OCI-LY7 (cell line): ENCODE data around the gene ATP5MC2. TPM values are rescaled to one million over a fixed set of nuclear protein-coding genes. Genes with fewer than 3 reads are reported as not detected.

Experiments
- BruUV-seq: library from RNA; stranded (reverse); fragments of 400-500 nt; replicated peaks from 2 replicates; lab custom pipeline; 2021; lab: Mats Ljungman, UMichigan
- CTCF ChIA-PET: fragments of 300-600 bp; sonication (Branson Sonifier 250); formaldehyde crosslinking; loops from one replicate; lab custom pipeline; 2022; ENCODE audit warnings: antibody characterized with exemption; ENCODE audit not compliant: unreplicated experiment; lab: Charles Lee
- POLR2A ChIA-PET: fragments of 300-600 bp; sonication (Branson Sonifier 250); formaldehyde crosslinking; loops from one replicate; lab custom pipeline; 2022; ENCODE audit warnings: antibody characterized with exemption; lab: Charles Lee
- DNase-seq: peaks from one replicate; pipeline ENCODE4 v3.0.0-alpha.2; 2015; ENCODE audit warnings: low spot score
- H2AFZ ChIP-seq: fragments of 200-600 bp; sonication (generic), shearing (Covaris generic); 2 replicates; pipeline ENCODE4 v1.6.1; 2014; ENCODE audit warnings: mild to moderate bottlenecking, antibody characterized with exemption, low read length, moderate library complexity
- H3K27ac ChIP-seq: fragments of 200-600 bp; sonication (generic); 2 replicates; pipeline ENCODE4 v1.5.1; 2014; ENCODE audit warnings: mixed run types, low read depth, mild to moderate bottlenecking, moderate library complexity, low read length, inconsistent platforms; ENCODE audit not compliant: poor library complexity, severe bottlenecking
- H3K36me3 ChIP-seq: fragments of 200-600 bp; sonication (generic); 2 replicates; pipeline ENCODE4 v1.6.1; 2014; ENCODE audit warnings: mild to moderate bottlenecking, antibody characterized with exemption, low read length, moderate library complexity, mixed read lengths; ENCODE audit not compliant: insufficient read depth
- H3K4me1 ChIP-seq: fragments of 200-600 bp; sonication (generic); 2 replicates; pipeline ENCODE4 v1.5.1; 2014; ENCODE audit warnings: mild to moderate bottlenecking, low read length; ENCODE audit not compliant: insufficient read depth, poor library complexity, severe bottlenecking
- H3K4me2 ChIP-seq: fragments of 200-600 bp; sonication (generic); 2 replicates; pipeline ENCODE4 v1.6.1; 2014; ENCODE audit warnings: mild to moderate bottlenecking, low read length
- H3K4me3 ChIP-seq: fragments of 200-600 bp; sonication (generic); 2 replicates; pipeline ENCODE4 v1.5.1; 2014; ENCODE audit warnings: mild to moderate bottlenecking, low read depth, low read length; ENCODE audit not compliant: poor library complexity, severe bottlenecking
- H3K79me2 ChIP-seq: fragments of 200-600 bp; sonication (generic); 2 replicates; pipeline ENCODE4 v1.6.1; 2016; ENCODE audit warnings: low read depth, mild to moderate bottlenecking, low read length, moderate library complexity, mixed read lengths; ENCODE audit not compliant: insufficient read depth
- H3K9me2 ChIP-seq: fragments of 200-600 bp; sonication (generic); 2 replicates; pipeline ENCODE4 v1.6.1; 2016; ENCODE audit warnings: mild to moderate bottlenecking, low read length, mixed read lengths; ENCODE audit not compliant: insufficient read depth
- H3K9me3 ChIP-seq: fragments of 200-600 bp; sonication (generic); 2 replicates; pipeline ENCODE4 v1.6.1; 2014; ENCODE audit warnings: mild to moderate bottlenecking, mixed run types, low read length, mixed read lengths
- H4K20me1 ChIP-seq: fragments of 200-600 bp; sonication (generic); 2 replicates; pipeline ENCODE4 v1.6.1; 2014; ENCODE audit warnings: mild to moderate bottlenecking, antibody characterized with exemption, low read length, moderate library complexity, mixed read lengths; ENCODE audit not compliant: insufficient read depth
- EZH2phosphoT487 ChIP-seq: fragments of 200-600 bp; sonication (generic); IDR thresholded peaks from 2 replicates; pipeline ENCODE4 v1.6.1; 2018; ENCODE audit warnings: low read depth, borderline replicate concordance, mild to moderate bottlenecking, mixed run types, antibody characterized with exemption, low read length, moderate library complexity, mixed read lengths
- intact Hi-C: fragments of 100-400 bp; cut with micrococcal nuclease; formaldehyde crosslinking; loops from one replicate; pipeline ENCODE4 v1.10.0; 2022; ENCODE audit not compliant: unreplicated experiment
- total RNA-seq, 2 experiments: library from RNA; depleted of rRNA in 1 of 2; stranded (reverse); fragments of >200 nt in 1 of 2; shearing (Covaris generic) in 1 of 2; gene quantifications; 2 replicates each; pipeline ENCODE4 v1.2.3, GENCODE V29; 2014 to 2022
- TF ChIP-seq, protein P1 (sequence below): fragments of 200-600 bp; sonication (generic); conservative IDR thresholded peaks from 2 replicates; pipeline ENCODE4 v1.5.1; 2014; ENCODE audit warnings: mild to moderate bottlenecking, antibody characterized with exemption, low read length, moderate library complexity, mixed read lengths

ATP5MC2 gene
- total RNA-seq, 2 experiments from 2014 or later: 374 to 500 TPM

DNA sequence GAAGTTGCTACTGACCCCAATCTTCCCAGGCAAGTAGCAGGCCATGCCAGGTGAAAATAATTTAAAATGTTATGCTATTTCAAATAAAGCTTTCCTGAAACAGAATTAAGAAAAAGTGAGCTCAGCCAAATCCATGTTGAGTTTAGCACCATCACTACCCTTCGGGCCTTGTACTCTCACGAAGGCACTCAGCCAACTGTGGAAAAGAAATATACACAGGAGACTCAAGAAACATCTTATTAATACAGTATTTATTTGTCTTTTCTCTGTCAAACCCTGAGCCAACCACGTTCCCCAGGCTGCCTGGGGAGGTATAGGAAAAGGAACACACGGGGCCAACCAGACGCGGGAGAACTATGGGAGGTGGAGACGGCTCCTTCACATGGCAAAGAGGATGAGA, 10.9 kb downstream of the ATP5MC2 start:
- Histone ChIP-seq H3K9me3 (no peaks in the 10 kb centered on the region), H3K36me3 (peaks cover 79% of the 10 kb centered on the region), H3K4me1 (no peaks in the 10 kb centered on the region), H3K79me2 (no peaks in the 10 kb centered on the region), H2AFZ (no peak overlapping the region), H4K20me1 (no peaks in the 10 kb centered on the region), H3K27ac (no peak overlapping the region), H3K4me3 (no peak overlapping the region), H3K9me2 (no peaks in the 10 kb centered on the region), H3K4me2 (no peak overlapping the region)
- POLR2A ChIA-PET: interaction anchor here (0.9 kb wide), 1 partner anchor 10 kb away, joined by 3 read pairs; no protein-coding TSS in a partner anchor
- CTCF ChIA-PET: no interaction called here
- TF ChIP-seq, protein P1, sequence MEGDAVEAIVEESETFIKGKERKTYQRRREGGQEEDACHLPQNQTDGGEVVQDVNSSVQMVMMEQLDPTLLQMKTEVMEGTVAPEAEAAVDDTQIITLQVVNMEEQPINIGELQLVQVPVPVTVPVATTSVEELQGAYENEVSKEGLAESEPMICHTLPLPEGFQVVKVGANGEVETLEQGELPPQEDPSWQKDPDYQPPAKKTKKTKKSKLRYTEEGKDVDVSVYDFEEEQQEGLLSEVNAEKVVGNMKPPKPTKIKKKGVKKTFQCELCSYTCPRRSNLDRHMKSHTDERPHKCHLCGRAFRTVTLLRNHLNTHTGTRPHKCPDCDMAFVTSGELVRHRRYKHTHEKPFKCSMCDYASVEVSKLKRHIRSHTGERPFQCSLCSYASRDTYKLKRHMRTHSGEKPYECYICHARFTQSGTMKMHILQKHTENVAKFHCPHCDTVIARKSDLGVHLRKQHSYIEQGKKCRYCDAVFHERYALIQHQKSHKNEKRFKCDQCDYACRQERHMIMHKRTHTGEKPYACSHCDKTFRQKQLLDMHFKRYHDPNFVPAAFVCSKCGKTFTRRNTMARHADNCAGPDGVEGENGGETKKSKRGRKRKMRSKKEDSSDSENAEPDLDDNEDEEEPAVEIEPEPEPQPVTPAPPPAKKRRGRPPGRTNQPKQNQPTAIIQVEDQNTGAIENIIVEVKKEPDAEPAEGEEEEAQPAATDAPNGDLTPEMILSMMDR: no peak
- no peak for TF ChIP-seq EZH2phosphoT487
- no peak for DNase-seq
- no TSS peak for BruUV-seq
- intact Hi-C loops: no loop called here

GRCh38 chr12:53664191-53664590, 11.7 kb downstream of the ATP5MC2 start:
- intact Hi-C loops: no loop called here
- no TSS peak for BruUV-seq
- CTCF ChIA-PET: no interaction called here
- DNase-seq: no peak
- POLR2A ChIA-PET: interaction anchor here (0.6 to 1.4 kb wide), 3 partner anchors 11 to 286 kb away, joined by 3 to 5 read pairs (median 3); partner anchors contain the start of gene ATP5MC2
- H4K20me1 ChIP-seq: no peaks in the 10 kb centered on the region
- no peak overlapping the region for H3K27ac ChIP-seq
- H3K4me1 ChIP-seq: no peaks in the 10 kb centered on the region
- H3K79me2 ChIP-seq: no peaks in the 10 kb centered on the region
- no peak overlapping the region for H3K4me2 ChIP-seq
- H2AFZ ChIP-seq: no peak overlapping the region
- TF ChIP-seq EZH2phosphoT487: no peak
- TF ChIP-seq, protein P1: no peak
- H3K36me3 ChIP-seq: peaks cover 71% of the 10 kb centered on the region
- H3K9me2 ChIP-seq: no peaks in the 10 kb centered on the region
- no peak overlapping the region for H3K4me3 ChIP-seq
- no peaks in the 10 kb centered on the region for H3K9me3 ChIP-seq

- BruUV-seq: no TSS peak
- Histone ChIP-seq H3K27ac (no peak overlapping the region), H3K36me3 (peaks cover 33% of the 10 kb centered on the region), H3K4me1 (no peaks in the 10 kb centered on the region), H3K4me3 (no peak overlapping the region), H3K79me2 (no peaks in the 10 kb centered on the region), H4K20me1 (no peaks in the 10 kb centered on the region), H2AFZ (no peak overlapping the region), H3K4me2 (no peak overlapping the region), H3K9me3 (no peaks in the 10 kb centered on the region), H3K9me2 (no peaks in the 10 kb centered on the region)
- no peak for TF ChIP-seq EZH2phosphoT487
- TF ChIP-seq, protein P1: no peak
- DNase-seq: no peak
- intact Hi-C loops: no loop called here
- ChIA-PET POLR2A (interaction anchor here (0.6 to 1.1 kb wide), 2 partner anchors 28 to 39 kb away, joined by 3 to 8 read pairs; no protein-coding TSS in a partner anchor), CTCF (no interaction called here)
These were observed 15.8 kb downstream of the ATP5MC2 start for GRCh38 chr12:53660041-53660440.
